Pulmonary artery endothelial cell (primary cell): ENCODE measurements around the gene PROSER3. TPM values are rescaled to one million over a fixed set of nuclear protein-coding genes. Genes with fewer than 3 reads are reported as not detected.

ENCODE experiments used
- DNase-seq: peaks from one replicate; pipeline ENCODE4 v3.0.0-alpha.2; 2011; ENCODE audit warnings: low read depth, low spot score
- total RNA-seq: library from RNA; depleted of rRNA; stranded (reverse); fragments of >200 nt; gene quantifications from 2 replicates; pipeline ENCODE4 v1.2.3, GENCODE V29; 2014

Gene PROSER3
- total RNA-seq, 1 donor from 2014 or later = 3.8 TPM

GRCh38 chr19:35775298-35776101 is 17.5 kb downstream of the PROSER3 start, which contains the start of gene ARHGAP33:
Gene ARHGAP33 (plus strand): TSS chr19:35775564. CDS start chr19:35775659, 95 bp downstream.
- peak; percentile 78 for DNase-seq

GRCh38 chr19:35776102-35776788 is 18.3 kb downstream of the PROSER3 start:
- no peak for DNase-seq

- no peak for DNase-seq
Observed at GRCh38 chr19:35777086-35777841, 19.3 kb downstream of the PROSER3 start.

- DNase-seq = no peak
Observed at GRCh38 chr19:35777961-35778360, 20.0 kb downstream of the PROSER3 start.

- DNase-seq = no peak
Observed at GRCh38 chr19:35779033-35779432, 21.1 kb downstream of the PROSER3 start.

- no peak for DNase-seq
Observed at GRCh38 chr19:35780058-35780457, 22.1 kb downstream of the PROSER3 start.

GRCh38 chr19:35780717-35781116 is 22.7 kb downstream of the PROSER3 start:
- DNase-seq = no peak

GRCh38 chr19:35781650-35782049 is 23.7 kb downstream of the PROSER3 start:
- no peak for DNase-seq

- DNase-seq = no peak
Observed at GRCh38 chr19:35782589-35782988, 24.6 kb downstream of the PROSER3 start.

GRCh38 chr19:35783469-35784434 is 25.8 kb downstream of the PROSER3 start:
- no peak for DNase-seq

GRCh38 chr19:35784503-35785338 is 26.7 kb downstream of the PROSER3 start:
- no peak for DNase-seq

- DNase-seq = no peak
Observed at GRCh38 chr19:35785339-35785627, 27.3 kb downstream of the PROSER3 start.

- no peak for DNase-seq
Observed at GRCh38 chr19:35786299-35787160, 28.6 kb downstream of the PROSER3 start.

GRCh38 chr19:35787227-35787799 is 29.3 kb downstream of the PROSER3 start:
- DNase-seq = no peak

- no peak for DNase-seq
Observed at GRCh38 chr19:35788205-35788960, 30.4 kb downstream of the PROSER3 start.

GRCh38 chr19:35789195-35789977 is 31.4 kb downstream of the PROSER3 start:
- DNase-seq = no peak
